Measurements from ENCODE around the gene NAALADL2.

GRCh38 chr3:175308097-175308496 lies 449.0 kb downstream of the NAALADL2 start:
- TF ChIP-seq CTCF (IDR thresholded peaks at IDR 0.05) (no peak), ZFX (IDR thresholded peaks at IDR 0.05; ENCODE audit: borderline replicate concordance) (no peak)
